Small intestine (tissue), 7 donors: ENCODE results near the gene CRACDL. TPM values are rescaled to one million over a fixed set of nuclear protein-coding genes. Genes with fewer than 3 reads are reported as not detected.
A peak's percentile ranks its signal among the peaks of the same experiment; 100 is the strongest.

Experiments used
- DNase-seq, 2 donors: peaks; one replicate each; pipeline versions ENCODE4 v3.0.0 to v3.0.0-alpha.2; 2013
- FAIRE-seq: peaks from 2 replicates; lab custom pipeline; 2012; peaks lifted over from hg19 to GRCh38; lab: Jason Lieb, UNC
- H3K27ac ChIP-seq, 3 donors: one replicate each; pipeline ENCODE4 v1.5.1; 2013; ENCODE audit warnings: low read length in 2 of 3, mild to moderate bottlenecking in 2 of 3, control low read depth in 1 of 3, inconsistent platforms in 1 of 3, low read depth in 1 of 3, moderate library complexity in 1 of 3
- H3K27me3 ChIP-seq, 3 donors: one replicate each; pipeline ENCODE4 v1.6.1; 2013; ENCODE audit warnings: low read length in 3 of 3, inconsistent platforms in 1 of 3; ENCODE audit not compliant: control insufficient read depth in 3 of 3, insufficient read depth in 3 of 3
- H3K36me3 ChIP-seq, 3 donors: one replicate each; pipeline ENCODE4 v1.6.1; 2013; ENCODE audit warnings: low read length in 3 of 3, inconsistent platforms in 1 of 3, low read depth in 1 of 3, mild to moderate bottlenecking in 1 of 3, moderate library complexity in 1 of 3; ENCODE audit not compliant: control insufficient read depth in 3 of 3, insufficient read depth in 2 of 3
- H3K4me1 ChIP-seq, 3 donors: one replicate each; pipeline ENCODE4 v1.6.1; 2013; ENCODE audit warnings: low read length in 2 of 3, inconsistent platforms in 1 of 3, low read depth in 1 of 3, mild to moderate bottlenecking in 1 of 3, moderate library complexity in 1 of 3; ENCODE audit not compliant: control insufficient read depth in 3 of 3, insufficient read depth in 2 of 3
- H3K4me3 ChIP-seq, 3 donors: one replicate each; pipeline ENCODE4 v1.5.1; 2013; ENCODE audit warnings: low read length in 3 of 3, control low read depth in 1 of 3, inconsistent platforms in 1 of 3, low read depth in 1 of 3, mild to moderate bottlenecking in 1 of 3, moderate library complexity in 1 of 3
- H3K9me3 ChIP-seq, 2 donors: one replicate each; pipeline ENCODE4 v1.6.1; 2013; ENCODE audit warnings: low read depth in 1 of 2, low read length in 1 of 2; ENCODE audit not compliant: control insufficient read depth in 2 of 2, insufficient read depth in 1 of 2
- WGBS, 3 donors: extraction: QIAGEN DNeasy Blood & Tissue Kit; methylation state at CpG; one replicate each; pipeline ENCODE4 v1.1.7; 2013; 5-methylcytosine and 5-hydroxymethylcytosine counted together
- polyA plus RNA-seq, 4 donors: library from polyadenylated mRNA; stranded (reverse) in 3 of 4; unstranded in 1 of 4; fragments of 200-250 nt in 3 of 4; fragments of 120-200 nt in 1 of 4; gene quantifications; one replicate each; pipeline versions ENCODE4 v1.2.1 to v1.2.3, GENCODE V29; 2013
- donor health status: healthy with polysubstance abuse.
- donor health status: control.
- donor health status: control.
- donor health status: Bipolar disorder and iron deficiency.
- donor health status: healthy.

CRACDL gene
- polyA plus RNA-seq, 4 donors = 3.0 to 10.3 (median 7.3) TPM

DNA sequence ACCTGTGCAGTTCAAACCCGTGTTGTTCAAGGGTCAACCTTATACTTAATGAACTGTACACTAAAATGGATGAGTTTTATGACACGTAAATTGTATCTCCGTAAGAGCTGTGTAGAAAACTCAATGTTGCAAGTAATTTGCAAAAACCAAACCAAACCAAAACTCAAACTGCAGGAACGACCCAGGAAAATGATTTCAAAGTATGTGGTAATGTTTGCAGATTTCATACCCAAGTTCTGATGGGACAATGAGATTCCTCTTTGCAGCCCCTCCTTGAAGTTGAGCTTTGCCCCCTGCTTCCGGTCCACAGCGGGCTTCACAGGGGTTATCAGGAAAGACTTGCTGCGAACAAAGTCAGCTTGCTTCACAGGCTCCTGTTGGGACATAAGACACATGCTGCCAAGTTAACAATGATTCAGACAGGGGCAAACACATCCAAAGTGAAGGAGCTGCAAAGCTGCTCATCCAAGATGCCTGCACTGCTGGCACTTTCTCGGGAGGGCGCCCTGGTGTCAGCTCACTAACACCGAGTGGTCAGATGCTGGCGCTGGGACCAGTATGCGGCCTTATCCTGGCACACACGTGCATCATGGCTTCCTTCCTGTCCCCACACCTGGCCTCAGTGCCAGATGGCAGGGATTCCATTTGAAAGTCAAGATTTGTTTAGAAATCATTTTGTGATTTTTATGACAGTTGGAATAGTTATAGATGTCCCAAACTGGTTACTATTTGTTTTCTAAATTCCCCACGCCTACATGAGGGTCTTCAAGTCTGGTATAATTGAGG lies 139.9 kb downstream of the CRACDL start:
- Histone ChIP-seq H3K4me3 (no peak overlapping the region), H3K27me3 (no peaks in the 10 kb centered on the region), H3K9me3 (no peaks in the 10 kb centered on the region), H3K4me1 (peaks cover 0 to 8% (median 0%) of the 10 kb centered on the region in 3 donors), H3K36me3 (peaks cover 0 to 9% (median 0%) of the 10 kb centered on the region in 3 donors), H3K27ac (peak overlapping the region in 1 of 3 donors; percentile 27)
- DNase-seq = peak in 1 of 2 donors; percentile 88
- no peak for FAIRE-seq
- 70 to 86% (median 82%) methylated on average over 14 of the region's 14 CpGs for WGBS, 3 donors

DNA sequence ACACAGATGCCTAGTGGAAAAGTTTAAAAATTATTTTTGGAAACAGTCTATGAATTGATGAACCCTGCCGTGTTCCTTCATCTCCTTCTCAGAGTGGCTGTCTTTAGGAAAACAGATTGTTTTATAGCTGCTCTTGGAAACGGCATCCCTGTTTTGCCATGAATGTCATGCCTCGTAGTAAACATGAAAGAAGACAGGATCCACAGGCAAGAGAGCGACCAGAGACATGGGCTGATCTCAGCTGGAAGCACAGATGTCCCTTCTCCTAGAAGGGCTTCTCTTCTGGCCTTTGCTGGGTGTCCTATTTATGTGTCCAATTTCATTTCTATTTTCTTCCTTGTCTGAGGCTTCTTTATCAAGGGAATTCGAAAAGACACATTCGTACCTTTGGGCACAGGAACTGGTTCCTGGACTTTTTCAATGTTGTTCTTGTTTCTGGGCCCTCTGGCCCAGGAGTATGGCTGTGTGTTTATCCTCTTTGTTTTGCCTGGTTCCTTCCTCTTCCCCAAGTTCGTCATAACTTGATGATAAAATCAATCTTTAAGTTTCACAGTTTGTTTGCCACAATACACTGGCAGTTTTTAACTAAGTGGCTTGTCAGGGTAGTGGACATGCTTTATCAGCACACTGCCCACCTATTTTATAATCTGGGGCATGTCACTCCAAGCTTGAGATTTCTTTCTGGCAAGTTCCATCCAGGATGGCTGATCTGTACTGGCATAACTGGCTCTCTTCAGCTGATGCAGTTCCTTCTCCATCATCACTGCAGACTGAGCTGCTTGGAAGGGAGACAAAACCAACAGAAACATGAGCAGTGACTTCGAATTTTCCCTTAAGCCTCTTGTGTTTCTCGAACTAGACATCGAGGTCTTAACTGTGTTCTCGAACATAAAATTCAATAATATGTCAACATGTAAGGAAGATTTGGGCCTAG lies 141.9 kb downstream of the CRACDL start:
- Histone ChIP-seq H3K27ac (no peak overlapping the region), H3K9me3 (no peaks in the 10 kb centered on the region), H3K36me3 (peaks cover 0 to 9% (median 0%) of the 10 kb centered on the region in 3 donors), H3K4me1 (peaks cover 0 to 8% (median 0%) of the 10 kb centered on the region in 3 donors), H3K27me3 (no peaks in the 10 kb centered on the region), H3K4me3 (no peak overlapping the region)
- no peak for DNase-seq
- FAIRE-seq = no peak
- 77 to 86% (median 84%) methylated on average over 11 of the region's 11 CpGs for WGBS, 3 donors

DNA sequence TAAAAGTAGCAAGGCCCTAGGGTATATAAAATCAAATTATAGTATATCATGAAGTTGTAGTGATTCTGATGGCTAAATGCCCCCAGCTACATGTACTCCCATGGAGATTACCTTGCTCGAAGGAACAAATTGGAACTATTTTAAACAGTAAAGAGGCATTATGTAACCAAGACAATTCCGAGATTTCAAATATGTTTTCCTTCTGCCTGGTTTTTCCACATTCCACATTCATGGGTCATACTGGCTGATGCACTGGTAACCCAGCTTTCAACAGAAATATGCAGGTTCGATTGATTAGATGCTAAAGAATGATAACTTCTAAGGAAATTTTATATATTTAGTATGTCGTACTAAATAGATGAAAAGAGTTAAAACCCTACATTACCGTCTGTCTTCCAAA lies 142.8 kb downstream of the CRACDL start:
- Histone ChIP-seq H3K27ac (no peak overlapping the region), H3K4me3 (no peak overlapping the region), H3K9me3 (no peaks in the 10 kb centered on the region), H3K36me3 (peaks cover 0 to 9% (median 0%) of the 10 kb centered on the region in 3 donors), H3K27me3 (no peaks in the 10 kb centered on the region), H3K4me1 (peaks cover 0 to 8% (median 0%) of the 10 kb centered on the region in 3 donors)
- FAIRE-seq (no peak), DNase-seq (no peak)
- 86 to 89% (median 87%) methylated on average over 5 of the region's 5 CpGs for WGBS, 3 donors

DNA sequence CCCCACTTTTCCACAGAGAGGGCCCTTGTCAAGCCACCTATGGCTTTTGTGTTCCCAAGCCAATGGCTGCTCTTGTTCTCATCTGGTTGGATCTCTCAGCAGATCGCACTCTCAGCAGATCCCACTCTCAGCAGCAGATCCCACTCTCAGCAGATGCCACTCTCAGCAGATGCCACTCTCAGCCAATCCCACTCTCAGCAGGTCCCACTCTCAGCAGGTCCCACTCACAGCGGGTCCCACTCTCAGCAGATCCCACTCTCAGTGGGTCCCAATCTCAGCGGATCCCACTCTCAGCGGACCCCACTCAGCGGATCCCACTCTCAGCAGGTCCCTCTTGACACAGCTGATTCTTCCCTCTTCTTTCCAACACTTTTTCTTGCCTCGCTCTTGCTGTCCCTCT lies 145.8 kb downstream of the CRACDL start:
- Histone ChIP-seq H3K4me3 (no peak overlapping the region), H3K27me3 (no peaks in the 10 kb centered on the region), H3K36me3 (peaks cover 0 to 2% (median 0%) of the 10 kb centered on the region in 3 donors), H3K27ac (no peak overlapping the region), H3K4me1 (no peaks in the 10 kb centered on the region), H3K9me3 (no peaks in the 10 kb centered on the region)
- FAIRE-seq (no peak), DNase-seq (no peak)
- 96 to 97% (median 96%) methylated on average over 6 of the region's 6 CpGs for WGBS, 3 donors

DNA sequence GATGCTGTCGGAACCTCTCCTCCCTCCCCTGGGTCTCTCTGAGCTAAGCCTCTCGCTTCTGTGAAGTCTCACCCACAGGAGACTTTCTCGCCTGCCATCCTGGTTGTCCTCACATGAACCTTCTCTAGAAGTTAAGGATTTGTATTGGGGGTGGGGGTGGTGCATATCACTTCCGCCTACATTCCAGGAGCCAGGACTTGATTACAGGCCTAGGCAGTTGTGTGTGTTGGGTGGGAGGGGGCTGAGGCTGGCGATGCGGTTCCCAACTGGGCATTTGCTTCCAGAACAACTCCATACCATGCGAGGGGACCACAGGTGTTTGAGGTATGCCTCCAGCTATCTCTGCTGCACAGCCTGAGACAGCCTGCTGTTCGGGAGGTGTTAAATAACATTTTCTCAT lies 148.3 kb downstream of the CRACDL start:
- FAIRE-seq = no peak
- 84 to 85% (median 85%) methylated on average over 8 of the region's 8 CpGs for WGBS, 3 donors
- H3K4me1 ChIP-seq = no peaks in the 10 kb centered on the region
- H3K36me3 ChIP-seq = peaks cover 0 to 2% (median 0%) of the 10 kb centered on the region in 3 donors
- H3K4me3 ChIP-seq = no peak overlapping the region
- no peak for DNase-seq
- no peak overlapping the region for H3K27ac ChIP-seq
- H3K9me3 ChIP-seq = no peaks in the 10 kb centered on the region
- H3K27me3 ChIP-seq = no peaks in the 10 kb centered on the region

DNA sequence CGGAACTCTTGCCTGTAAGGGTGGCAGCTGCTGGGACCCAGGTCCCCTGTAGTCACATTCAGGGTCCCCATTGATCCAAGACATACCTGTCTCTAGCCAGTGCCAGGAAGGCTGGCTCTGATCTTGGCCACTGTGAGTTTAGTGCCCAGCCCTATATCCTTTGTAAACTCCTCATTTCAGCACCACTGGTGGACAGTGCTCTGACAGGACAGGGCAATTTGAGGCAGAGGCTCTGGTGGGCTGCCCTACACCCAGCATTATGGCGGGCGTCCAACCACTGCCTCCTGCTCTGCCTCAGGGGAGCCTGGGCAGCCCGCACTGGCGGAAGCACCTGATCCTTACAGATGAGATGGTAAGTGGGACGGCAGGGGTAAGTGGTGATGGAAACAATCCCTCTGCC lies 149.8 kb downstream of the CRACDL start:
- H3K9me3 ChIP-seq = peaks cover 0 to 2% of the 10 kb centered on the region in 2 donors
- DNase-seq (no peak), FAIRE-seq (no peak)
- no peak overlapping the region for H3K27ac ChIP-seq
- H3K4me1 ChIP-seq = no peaks in the 10 kb centered on the region
- no peaks in the 10 kb centered on the region for H3K27me3 ChIP-seq
- no peak overlapping the region for H3K4me3 ChIP-seq
- WGBS, 3 donors = 91 to 97% (median 94%) methylated on average over 6 of the region's 6 CpGs
- no peaks in the 10 kb centered on the region for H3K36me3 ChIP-seq

DNA sequence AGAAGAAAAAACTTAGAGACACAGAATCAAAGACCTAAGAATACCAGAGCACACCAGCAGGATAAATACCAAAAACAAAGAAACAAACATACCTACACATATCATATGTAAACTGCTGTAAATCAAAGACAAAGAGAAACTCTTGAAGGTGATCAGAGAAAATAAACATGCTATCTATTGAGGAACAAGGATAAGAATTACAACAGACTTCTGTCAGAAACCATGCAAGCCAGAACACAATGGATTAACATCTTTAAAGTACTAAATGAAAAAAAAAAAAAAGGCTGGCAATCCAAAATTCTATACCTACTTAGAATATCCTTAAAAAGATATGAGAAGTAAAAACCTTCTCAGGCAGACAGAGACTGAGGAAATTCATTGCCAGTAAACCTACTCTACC lies 153.5 kb downstream of the CRACDL start:
- FAIRE-seq = no peak
- DNase-seq = no peak
- H3K27me3 ChIP-seq = no peaks in the 10 kb centered on the region
- H3K4me3 ChIP-seq = no peak overlapping the region
- H3K27ac ChIP-seq = no peak overlapping the region
- no peaks in the 10 kb centered on the region for H3K4me1 ChIP-seq
- H3K9me3 ChIP-seq = peaks cover 0 to 3% of the 10 kb centered on the region in 2 donors
- H3K36me3 ChIP-seq = no peaks in the 10 kb centered on the region

DNA sequence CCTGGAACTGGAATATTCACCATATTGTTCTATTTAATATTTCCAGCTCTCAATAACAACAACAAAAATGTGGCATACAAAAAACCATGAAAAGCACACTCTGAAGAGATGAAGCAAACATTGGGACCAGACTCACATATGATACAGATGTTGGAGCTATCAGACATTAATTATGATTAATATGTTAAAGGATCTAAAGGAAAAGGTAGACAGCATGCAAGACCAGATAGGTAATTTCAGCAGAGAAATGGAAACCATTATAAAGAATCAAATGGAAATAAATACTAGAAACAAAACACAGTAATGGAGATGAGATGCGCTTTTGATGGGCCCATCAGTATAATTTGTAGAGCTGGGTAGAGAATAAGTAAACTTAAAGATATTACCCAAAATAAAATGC lies 154.2 kb downstream of the CRACDL start:
- Histone ChIP-seq H3K4me1 (no peaks in the 10 kb centered on the region), H3K27ac (no peak overlapping the region), H3K36me3 (no peaks in the 10 kb centered on the region), H3K4me3 (no peak overlapping the region), H3K9me3 (peaks cover 0 to 6% of the 10 kb centered on the region in 2 donors), H3K27me3 (no peaks in the 10 kb centered on the region)
- DNase-seq (no peak), FAIRE-seq (no peak)
- 96 to 100% (median 100%) methylated on average over 1 of the region's 1 CpG for WGBS, 3 donors
